ENCODE measurements around the gene COMTD1.
A peak's percentile ranks its signal among the peaks of the same experiment; 100 is the strongest.

COMTD1 gene

DNA sequence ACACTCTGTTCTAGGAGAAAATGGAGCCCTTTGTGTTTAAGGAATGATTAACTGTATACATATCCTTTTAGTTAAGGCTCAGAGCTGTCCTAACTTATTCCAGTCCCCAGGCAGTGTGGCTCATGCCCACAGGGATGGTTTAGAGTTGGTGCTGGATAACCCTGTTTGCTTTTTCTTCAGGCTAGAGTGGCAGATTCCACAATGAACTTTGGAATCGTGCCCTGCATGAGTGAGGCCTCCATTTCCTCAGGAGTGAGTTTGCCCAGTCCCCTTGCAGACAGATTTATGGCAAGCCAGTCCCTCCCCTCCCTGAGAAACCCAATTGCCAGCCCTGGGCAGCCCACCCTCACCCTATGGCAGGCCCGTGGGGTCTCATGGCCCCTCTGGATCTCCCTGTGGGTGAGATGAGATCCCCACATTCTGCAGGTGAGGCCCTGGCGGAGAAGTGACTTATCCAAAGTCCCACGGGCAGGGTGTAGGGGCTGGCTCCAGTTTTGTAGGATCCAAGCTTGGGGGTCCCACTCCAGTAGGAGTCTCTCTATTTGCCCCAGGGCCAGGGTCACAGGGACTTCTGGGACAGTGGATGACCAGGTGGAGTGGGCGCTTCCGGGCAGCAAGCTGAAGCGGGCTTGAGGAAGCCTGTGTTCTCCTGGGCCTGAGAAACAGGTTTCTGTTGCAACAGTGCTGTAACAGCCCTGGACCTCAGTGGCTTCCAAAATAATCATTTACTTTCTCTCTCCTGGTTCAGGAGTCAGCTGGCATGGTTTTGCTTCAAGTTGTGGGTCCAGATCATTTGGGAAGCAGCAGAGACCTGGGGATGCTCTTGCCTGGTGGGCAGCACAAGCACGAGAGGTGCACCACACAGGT lies 9.0 kb upstream of the COMTD1 start:
- H3K27me3 ChIP-seq (ENCODE audit: insufficient read depth, low read length): no peaks in the 10 kb centered on the region
- no peak overlapping the region for H3K27ac ChIP-seq (ENCODE audit: low read depth, low read length)
- no peak overlapping the region for H3K4me3 ChIP-seq (ENCODE audit: low read length)
- 89% methylated on average over 8 of the region's 8 CpGs for WGBS
- H3K9ac ChIP-seq (ENCODE audit: low read depth, low read length): no peak overlapping the region
- H3K9me3 ChIP-seq (ENCODE audit: insufficient read depth, low read depth, low read length): no peaks in the 10 kb centered on the region
- H3K4me1 ChIP-seq (ENCODE audit: insufficient read depth, low read length): 0 out of 2 replicates have a peak, but pooled peaks cover 4% of the 10 kb centered on the region
- no peaks in the 10 kb centered on the region for H3K36me3 ChIP-seq (ENCODE audit: insufficient read depth, low read length)

DNA sequence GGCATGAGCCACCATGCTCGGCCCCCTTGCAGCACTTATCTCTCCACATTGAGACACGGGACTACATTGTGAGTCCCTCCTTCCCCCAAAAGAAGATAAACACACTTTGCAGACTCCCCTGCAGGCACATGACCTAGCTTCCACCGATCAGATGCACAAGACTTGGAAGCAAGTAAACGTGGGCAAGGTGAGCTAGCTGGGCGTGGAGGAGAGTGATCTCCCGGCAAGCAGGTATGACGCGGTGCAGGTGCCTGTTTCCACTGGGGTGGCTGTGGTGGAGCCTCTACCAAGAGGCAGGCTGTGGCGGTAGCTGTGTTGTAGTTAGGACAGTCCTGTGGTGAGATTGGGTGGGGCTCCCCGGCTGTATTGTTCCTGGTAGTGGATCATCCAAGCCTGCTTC lies 7.7 kb upstream of the COMTD1 start:
- Histone ChIP-seq H3K4me3 (ENCODE audit: low read length) (no peak overlapping the region), H3K9me3 (ENCODE audit: insufficient read depth, low read depth, low read length) (no peaks in the 10 kb centered on the region), H3K27me3 (ENCODE audit: insufficient read depth, low read length) (no peaks in the 10 kb centered on the region), H3K9ac (ENCODE audit: low read depth, low read length) (no peak overlapping the region), H3K4me1 (ENCODE audit: insufficient read depth, low read length) (0 out of 2 replicates have a peak, but pooled peaks cover 4% of the 10 kb centered on the region), H3K36me3 (ENCODE audit: insufficient read depth, low read length) (no peaks in the 10 kb centered on the region), H3K27ac (ENCODE audit: low read depth, low read length) (no peak overlapping the region)
- WGBS: 89% methylated on average over 10 of the region's 10 CpGs

GRCh38 chr10:75240329-75241076 lies 4.7 kb upstream of the COMTD1 start:
- Histone ChIP-seq H3K36me3 (ENCODE audit: insufficient read depth, low read length) (no peaks in the 10 kb centered on the region), H3K4me1 (ENCODE audit: insufficient read depth, low read length) (no peaks in the 10 kb centered on the region), H3K9ac (ENCODE audit: low read depth, low read length) (no peak overlapping the region), H3K27ac (ENCODE audit: low read depth, low read length) (no peak overlapping the region), H3K4me3 (ENCODE audit: low read length) (no peak overlapping the region), H3K27me3 (ENCODE audit: insufficient read depth, low read length) (no peaks in the 10 kb centered on the region), H3K9me3 (ENCODE audit: insufficient read depth, low read depth, low read length) (no peaks in the 10 kb centered on the region)
- 94% methylated on average over 12 of the region's 12 CpGs for WGBS

- Histone ChIP-seq H3K9ac (ENCODE audit: low read depth, low read length) (no peak overlapping the region), H3K27me3 (ENCODE audit: insufficient read depth, low read length) (no peaks in the 10 kb centered on the region), H3K27ac (ENCODE audit: low read depth, low read length) (no peak overlapping the region), H3K4me1 (ENCODE audit: insufficient read depth, low read length) (no peaks in the 10 kb centered on the region), H3K4me3 (ENCODE audit: low read length) (no peak overlapping the region), H3K9me3 (ENCODE audit: insufficient read depth, low read depth, low read length) (no peaks in the 10 kb centered on the region), H3K36me3 (ENCODE audit: insufficient read depth, low read length) (no peaks in the 10 kb centered on the region)
- WGBS: 93% methylated on average over 11 of the region's 11 CpGs
Observed at GRCh38 chr10:75239096-75239790, 3.5 kb upstream of the COMTD1 start.

DNA sequence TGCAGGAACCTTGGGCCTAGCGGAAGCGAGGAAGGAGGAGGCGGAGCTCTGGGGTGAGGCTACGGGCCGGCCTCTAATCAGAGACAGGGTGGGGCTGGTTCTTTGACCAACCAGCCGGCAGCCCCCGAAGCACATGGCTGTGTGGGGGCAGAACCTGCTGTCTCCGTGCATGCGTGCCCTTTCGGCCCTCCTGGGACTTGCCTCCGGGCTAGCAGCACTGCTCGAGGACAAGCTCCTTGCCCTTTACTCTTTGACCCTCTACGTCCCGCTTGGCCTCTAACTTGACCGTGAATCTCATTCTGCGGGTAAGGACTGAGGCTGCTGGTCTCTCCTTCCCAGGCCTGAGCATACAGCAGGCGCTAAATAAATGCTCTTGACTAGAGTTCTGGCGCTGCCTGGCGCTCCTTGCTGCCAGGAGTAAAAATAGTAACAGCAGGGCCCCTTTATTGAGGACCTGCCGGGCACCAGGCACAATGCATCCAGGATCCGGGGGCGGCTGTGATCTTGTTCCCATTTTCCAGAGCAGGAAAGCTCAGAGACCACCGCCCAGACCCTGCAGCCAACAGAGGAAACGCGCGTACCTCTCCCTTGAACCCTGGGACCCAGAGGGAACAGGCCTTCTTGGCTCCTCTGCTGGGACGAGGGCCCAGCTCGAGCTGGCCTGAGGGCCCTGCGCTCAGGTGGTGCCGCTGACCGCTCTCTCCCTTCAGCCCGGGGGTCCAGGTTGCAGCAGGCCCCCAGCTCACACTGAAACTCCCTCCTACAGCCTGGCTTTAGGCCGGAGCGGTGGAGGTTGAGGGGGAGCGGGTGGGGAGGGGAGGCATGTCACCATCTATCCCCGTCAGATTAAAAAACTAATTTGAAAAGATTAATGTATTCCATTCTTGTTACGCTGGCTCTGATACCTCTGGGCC lies 2.7 kb upstream of the COMTD1 start:
- H3K36me3 ChIP-seq (ENCODE audit: insufficient read depth, low read length): no peaks in the 10 kb centered on the region
- no peak overlapping the region for H3K4me3 ChIP-seq (ENCODE audit: low read length)
- no peak overlapping the region for H3K27ac ChIP-seq (ENCODE audit: low read depth, low read length)
- no peaks in the 10 kb centered on the region for H3K4me1 ChIP-seq (ENCODE audit: insufficient read depth, low read length)
- no peaks in the 10 kb centered on the region for H3K27me3 ChIP-seq (ENCODE audit: insufficient read depth, low read length)
- no peak overlapping the region for H3K9ac ChIP-seq (ENCODE audit: low read depth, low read length)
- 92% methylated on average over 33 of the region's 37 CpGs for WGBS
- no peaks in the 10 kb centered on the region for H3K9me3 ChIP-seq (ENCODE audit: insufficient read depth, low read depth, low read length)

- H3K27me3 ChIP-seq (ENCODE audit: insufficient read depth, low read length): no peaks in the 10 kb centered on the region
- 69% methylated on average over 11 of the region's 12 CpGs for WGBS
- H3K9me3 ChIP-seq (ENCODE audit: insufficient read depth, low read depth, low read length): no peaks in the 10 kb centered on the region
- H3K36me3 ChIP-seq (ENCODE audit: insufficient read depth, low read length): peaks cover 16% of the 10 kb centered on the region
- H3K9ac ChIP-seq (ENCODE audit: low read depth, low read length): no peak overlapping the region
- H3K4me1 ChIP-seq (ENCODE audit: insufficient read depth, low read length): 0 out of 2 replicates have a peak, but pooled peaks cover 3% of the 10 kb centered on the region
- H3K4me3 ChIP-seq (ENCODE audit: low read length): no peak overlapping the region
- no peak overlapping the region for H3K27ac ChIP-seq (ENCODE audit: low read depth, low read length)
Observed at GRCh38 chr10:75236178-75236825, 545 bp upstream of the COMTD1 start.

- no peaks in the 10 kb centered on the region for H3K27me3 ChIP-seq (ENCODE audit: insufficient read depth, low read length)
- H3K4me1 ChIP-seq (ENCODE audit: insufficient read depth, low read length): 0 out of 2 replicates have a peak, but pooled peaks cover 3% of the 10 kb centered on the region
- H3K4me3 ChIP-seq (ENCODE audit: low read length): peak overlapping the region; percentile 67
- peaks cover 30% of the 10 kb centered on the region for H3K36me3 ChIP-seq (ENCODE audit: insufficient read depth, low read length)
- peak overlapping the region; percentile 28; the same call in 1 of the 2 replicates for H3K27ac ChIP-seq (ENCODE audit: low read depth, low read length)
- peak overlapping the region; percentile 47 for H3K9ac ChIP-seq (ENCODE audit: low read depth, low read length)
- H3K9me3 ChIP-seq (ENCODE audit: insufficient read depth, low read depth, low read length): no peaks in the 10 kb centered on the region
- under 1% methylated on average over 62 of the region's 62 CpGs for WGBS
Observed at GRCh38 chr10:75234683-75235374, 928 bp downstream of the COMTD1 start.

DNA sequence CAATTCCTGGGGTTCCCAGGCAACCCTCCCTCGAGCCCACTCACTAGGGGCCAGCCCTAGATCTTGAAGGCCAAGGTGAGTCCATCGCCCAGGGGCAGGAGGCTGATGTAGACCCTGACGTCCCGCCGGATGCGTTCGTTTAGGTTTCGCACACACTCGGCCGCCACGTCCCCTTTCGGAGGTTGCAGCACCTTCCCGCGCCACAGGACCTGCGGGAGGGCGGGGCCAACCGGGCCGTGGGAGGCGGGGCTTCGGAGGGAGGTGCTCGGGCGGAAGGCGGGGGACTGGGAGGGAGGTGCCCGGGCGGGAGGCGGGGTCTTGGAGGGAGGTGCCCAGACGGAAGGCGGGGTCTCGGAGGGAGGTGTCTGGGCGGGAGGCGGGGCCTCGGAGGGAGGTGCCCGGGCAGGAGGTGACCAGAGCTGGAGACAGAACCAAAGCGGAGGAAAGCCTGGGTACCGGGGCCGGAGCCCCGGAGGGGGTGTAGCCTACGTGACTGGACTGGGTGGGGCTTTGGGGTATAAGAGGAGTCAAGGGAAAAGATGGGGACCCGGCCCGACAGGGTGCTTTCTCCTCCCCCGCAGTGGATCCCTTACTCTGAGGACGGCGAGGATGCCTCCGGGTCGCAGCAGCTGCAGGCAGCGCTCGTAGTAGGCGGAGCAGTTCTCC lies 1.6 kb downstream of the COMTD1 start:
- Histone ChIP-seq H3K27me3 (ENCODE audit: insufficient read depth, low read length) (no peaks in the 10 kb centered on the region), H3K36me3 (ENCODE audit: insufficient read depth, low read length) (peaks cover 37% of the 10 kb centered on the region), H3K27ac (ENCODE audit: low read depth, low read length) (peak overlapping the region; percentile 81; the same call in 1 of the 2 replicates), H3K4me1 (ENCODE audit: insufficient read depth, low read length) (0 out of 2 replicates have a peak, but pooled peaks cover 3% of the 10 kb centered on the region), H3K9ac (ENCODE audit: low read depth, low read length) (peak overlapping the region; percentile 75), H3K9me3 (ENCODE audit: insufficient read depth, low read depth, low read length) (no peaks in the 10 kb centered on the region), H3K4me3 (ENCODE audit: low read length) (peak overlapping the region; percentile 67)
- 1% methylated on average over 48 of the region's 48 CpGs for WGBS

DNA sequence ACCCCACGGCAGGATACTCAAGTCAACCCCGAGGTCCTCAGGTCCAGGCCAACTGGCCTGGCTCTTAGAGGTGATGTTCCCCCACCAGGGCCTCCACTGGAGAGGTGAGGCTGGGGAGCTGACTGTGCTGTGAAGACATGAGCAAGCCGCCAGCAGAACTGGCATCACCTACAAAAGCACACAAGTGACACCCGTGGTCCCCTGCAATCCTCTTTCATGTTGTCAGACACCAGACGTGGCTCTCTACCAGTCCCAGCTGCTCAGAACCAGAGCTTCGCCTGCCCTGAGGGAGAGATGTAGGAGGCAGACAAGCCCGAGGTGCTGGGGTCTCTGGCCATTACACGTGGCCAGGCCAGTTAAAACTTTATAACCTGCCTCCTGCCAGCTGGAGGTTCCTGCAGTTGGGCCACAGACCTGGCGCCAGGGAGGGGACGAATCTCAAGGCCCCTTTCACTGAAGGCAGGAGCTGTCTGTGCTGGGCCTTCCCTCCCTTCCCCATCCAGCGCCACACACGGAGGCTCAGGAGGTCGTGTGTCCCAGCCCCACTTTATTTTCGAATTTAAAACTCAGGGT lies 2.2 kb downstream of the COMTD1 start:
- H3K4me3 ChIP-seq (ENCODE audit: low read length): peak overlapping the region; percentile 51
- 0 out of 2 replicates have a peak, but pooled peaks cover 3% of the 10 kb centered on the region for H3K4me1 ChIP-seq (ENCODE audit: insufficient read depth, low read length)
- no peaks in the 10 kb centered on the region for H3K9me3 ChIP-seq (ENCODE audit: insufficient read depth, low read depth, low read length)
- no peaks in the 10 kb centered on the region for H3K27me3 ChIP-seq (ENCODE audit: insufficient read depth, low read length)
- peaks cover 43% of the 10 kb centered on the region for H3K36me3 ChIP-seq (ENCODE audit: insufficient read depth, low read length)
- H3K27ac ChIP-seq (ENCODE audit: low read depth, low read length): peak overlapping the region; percentile 81; the same call in 1 of the 2 replicates
- peak overlapping the region; percentile 75 for H3K9ac ChIP-seq (ENCODE audit: low read depth, low read length)
- 57% methylated on average over 14 of the region's 14 CpGs for WGBS
